Loucy (cell line): ENCODE data around the gene PLA2G5.
A peak's percentile ranks its signal among the peaks of the same experiment; 100 is the strongest.

Source experiments
- H2AFZ ChIP-seq: fragments of 200-600 bp; sonication (generic); 2 replicates; pipeline ENCODE4 v1.6.0; 2016; ENCODE audit warnings: antibody characterized with exemption, mild to moderate bottlenecking, low read length, moderate library complexity
- H3F3A ChIP-seq: fragments of 200-600 bp; 2 replicates; pipeline ENCODE4 v1.6.0; 2016; ENCODE audit warnings: antibody characterized with exemption, low read depth, mild to moderate bottlenecking
- H3K27me3 ChIP-seq: fragments of 200-600 bp; sonication (generic); 2 replicates; pipeline ENCODE4 v1.6.1; 2014; ENCODE audit warnings: low read length, mild to moderate bottlenecking; ENCODE audit not compliant: insufficient read depth, poor library complexity, severe bottlenecking
- H3K36me3 ChIP-seq: fragments of 200-600 bp; sonication (generic); 2 replicates; pipeline ENCODE4 v1.6.1; 2016; ENCODE audit warnings: low read length; ENCODE audit not compliant: insufficient read depth
- H3K4me1 ChIP-seq: fragments of 200-600 bp; sonication (generic); 2 replicates; pipeline ENCODE4 v1.5.1; 2014; ENCODE audit warnings: low read length, mild to moderate bottlenecking; ENCODE audit not compliant: insufficient read depth, poor library complexity, severe bottlenecking
- H3K4me2 ChIP-seq: fragments of 200-600 bp; sonication (generic); 2 replicates; pipeline ENCODE4 v1.6.0; 2014; ENCODE audit warnings: antibody characterized with exemption, low read length, low read depth, mild to moderate bottlenecking; ENCODE audit not compliant: poor library complexity, severe bottlenecking
- H3K4me3 ChIP-seq: fragments of 200-600 bp; sonication (generic); 2 replicates; pipeline ENCODE4 v1.5.1; 2014; ENCODE audit warnings: low read length, mild to moderate bottlenecking, mixed read lengths; ENCODE audit not compliant: poor library complexity, severe bottlenecking
- H3K79me2 ChIP-seq: fragments of 200-600 bp; sonication (generic); 2 replicates; pipeline ENCODE4 v1.6.1; 2014; ENCODE audit warnings: low read length; ENCODE audit not compliant: insufficient read depth
- H3K9ac ChIP-seq: fragments of 200-600 bp; sonication (generic); 2 replicates; pipeline ENCODE4 v1.6.0; 2014; ENCODE audit warnings: mild to moderate bottlenecking, low read depth, low read length, moderate library complexity; ENCODE audit not compliant: poor library complexity, severe bottlenecking
- H3K9me2 ChIP-seq: fragments of 200-600 bp; sonication (generic); replicated peaks from 2 replicates; pipeline ENCODE4 v1.6.1; 2016; ENCODE audit warnings: low read depth, low read length, mixed read lengths
- H3K9me3 ChIP-seq: fragments of 200-600 bp; sonication (generic); 2 replicates; pipeline ENCODE4 v1.6.1; 2014; ENCODE audit warnings: mild to moderate bottlenecking, antibody characterized with exemption, low read length, low read depth; ENCODE audit not compliant: insufficient read depth
- H4K20me1 ChIP-seq: fragments of 200-600 bp; sonication (generic); 2 replicates; pipeline ENCODE4 v1.6.0; 2014; ENCODE audit warnings: antibody characterized with exemption, low read length, mild to moderate bottlenecking; ENCODE audit not compliant: insufficient read depth, poor library complexity, severe bottlenecking
- EZH2phosphoT487 ChIP-seq: fragments of 200-600 bp; IDR thresholded peaks from 2 replicates; pipeline ENCODE4 v1.6.1; 2018; ENCODE audit warnings: antibody characterized with exemption, mild to moderate bottlenecking, moderate library complexity, borderline replicate concordance
- TF ChIP-seq, protein P1 (sequence below): fragments of 200-600 bp; sonication (generic); conservative IDR thresholded peaks from 2 replicates; pipeline ENCODE4 v1.5.1; 2014; ENCODE audit warnings: mild to moderate bottlenecking, antibody characterized with exemption, low read length

The PLA2G5 gene

GRCh38 chr1:20107796-20108195, 37.8 kb downstream of the PLA2G5 start:
- Histone ChIP-seq H3K4me3 (no peak overlapping the region), H3K9ac (no peak overlapping the region), H3K36me3 (no peaks in the 10 kb centered on the region), H3K79me2 (no peaks in the 10 kb centered on the region), H3K27me3 (no peaks in the 10 kb centered on the region), H2AFZ (no peak overlapping the region), H3K9me2 (no peaks in the 10 kb centered on the region), H3K9me3 (no peaks in the 10 kb centered on the region), H3F3A (no peaks in the 10 kb centered on the region), H3K4me2 (no peak overlapping the region), H3K4me1 (no peaks in the 10 kb centered on the region), H4K20me1 (no peaks in the 10 kb centered on the region)
- TF ChIP-seq, protein P1, sequence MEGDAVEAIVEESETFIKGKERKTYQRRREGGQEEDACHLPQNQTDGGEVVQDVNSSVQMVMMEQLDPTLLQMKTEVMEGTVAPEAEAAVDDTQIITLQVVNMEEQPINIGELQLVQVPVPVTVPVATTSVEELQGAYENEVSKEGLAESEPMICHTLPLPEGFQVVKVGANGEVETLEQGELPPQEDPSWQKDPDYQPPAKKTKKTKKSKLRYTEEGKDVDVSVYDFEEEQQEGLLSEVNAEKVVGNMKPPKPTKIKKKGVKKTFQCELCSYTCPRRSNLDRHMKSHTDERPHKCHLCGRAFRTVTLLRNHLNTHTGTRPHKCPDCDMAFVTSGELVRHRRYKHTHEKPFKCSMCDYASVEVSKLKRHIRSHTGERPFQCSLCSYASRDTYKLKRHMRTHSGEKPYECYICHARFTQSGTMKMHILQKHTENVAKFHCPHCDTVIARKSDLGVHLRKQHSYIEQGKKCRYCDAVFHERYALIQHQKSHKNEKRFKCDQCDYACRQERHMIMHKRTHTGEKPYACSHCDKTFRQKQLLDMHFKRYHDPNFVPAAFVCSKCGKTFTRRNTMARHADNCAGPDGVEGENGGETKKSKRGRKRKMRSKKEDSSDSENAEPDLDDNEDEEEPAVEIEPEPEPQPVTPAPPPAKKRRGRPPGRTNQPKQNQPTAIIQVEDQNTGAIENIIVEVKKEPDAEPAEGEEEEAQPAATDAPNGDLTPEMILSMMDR, result no peak
- no peak for TF ChIP-seq EZH2phosphoT487

- H4K20me1 ChIP-seq, result no peaks in the 10 kb centered on the region
- no peaks in the 10 kb centered on the region for H3K79me2 ChIP-seq
- H2AFZ ChIP-seq, result no peak overlapping the region
- no peak overlapping the region for H3K4me2 ChIP-seq
- H3K9me2 ChIP-seq, result no peaks in the 10 kb centered on the region
- no peak for TF ChIP-seq EZH2phosphoT487
- TF ChIP-seq, protein P1, result no peak
- no peaks in the 10 kb centered on the region for H3F3A ChIP-seq
- H3K4me3 ChIP-seq, result no peak overlapping the region
- H3K36me3 ChIP-seq, result no peaks in the 10 kb centered on the region
- no peaks in the 10 kb centered on the region for H3K27me3 ChIP-seq
- H3K9me3 ChIP-seq, result no peaks in the 10 kb centered on the region
- H3K4me1 ChIP-seq, result no peaks in the 10 kb centered on the region
- no peak overlapping the region for H3K9ac ChIP-seq
Measured at GRCh38 chr1:20108366-20109123, 38.6 kb downstream of the PLA2G5 start.

GRCh38 chr1:20109223-20109856, 39.3 kb downstream of the PLA2G5 start:
- no peaks in the 10 kb centered on the region for H4K20me1 ChIP-seq
- H3K36me3 ChIP-seq, result no peaks in the 10 kb centered on the region
- H3K9ac ChIP-seq, result no peak overlapping the region
- H3K9me3 ChIP-seq, result no peaks in the 10 kb centered on the region
- no peak overlapping the region for H3K4me2 ChIP-seq
- TF ChIP-seq, protein P1, result peak; percentile 51
- no peak for TF ChIP-seq EZH2phosphoT487
- no peaks in the 10 kb centered on the region for H3K9me2 ChIP-seq
- no peak overlapping the region for H3K4me3 ChIP-seq
- no peaks in the 10 kb centered on the region for H3K4me1 ChIP-seq
- H3K79me2 ChIP-seq, result no peaks in the 10 kb centered on the region
- H2AFZ ChIP-seq, result no peak overlapping the region
- no peaks in the 10 kb centered on the region for H3K27me3 ChIP-seq
- no peaks in the 10 kb centered on the region for H3F3A ChIP-seq
